Measurements from ENCODE around the gene TRAPPC4. TPM values are rescaled to one million over a fixed set of nuclear protein-coding genes. Genes with fewer than 3 reads are reported as not detected.
"Not testable (repeated sequence)": the region's sequence is repeated elsewhere in the genome, so short reads cannot be mapped to it uniquely, and the experiment has no call there.

Gene TRAPPC4
- total RNA-seq, 1 donor from 2014 or later = 61.9 TPM

- DNase-seq (ENCODE audit: low spot score) (no peak), ATAC-seq (peak; percentile 17)
- intact Hi-C loops (cut with DNase I) = no loop called here
Measured at GRCh38 chr11:119029340-119030028, 10.9 kb downstream of the TRAPPC4 start.

- DNase-seq (ENCODE audit: low spot score) (no peak), ATAC-seq (peak; percentile 2)
- intact Hi-C loops (cut with DNase I) = no loop called here
Measured at GRCh38 chr11:119030029-119030328, 11.4 kb downstream of the TRAPPC4 start.

GRCh38 chr11:119030329-119031047, 11.9 kb downstream of the TRAPPC4 start, which contains the start of gene SLC37A4:
Gene SLC37A4 (minus strand): TSS chr11:119030877.
- ATAC-seq (peak; percentile 98), DNase-seq (ENCODE audit: low spot score) (peak; percentile 98)
- intact Hi-C loops (cut with DNase I) = no loop called here

GRCh38 chr11:119031912-119032280, 13.3 kb downstream of the TRAPPC4 start:
- intact Hi-C loops (cut with DNase I) = no loop called here
- ATAC-seq (no peak), DNase-seq (ENCODE audit: low spot score) (no peak)

GRCh38 chr11:119033421-119033820, 14.9 kb downstream of the TRAPPC4 start:
- DNase-seq (ENCODE audit: low spot score); ATAC-seq; intact Hi-C loops (cut with DNase I): not testable (repeated sequence)

- intact Hi-C loops (cut with DNase I) = no loop called here
- ATAC-seq (no peak), DNase-seq (ENCODE audit: low spot score) (no peak)
Measured at GRCh38 chr11:119034813-119035212, 16.2 kb downstream of the TRAPPC4 start.

GRCh38 chr11:119038884-119039283, 20.3 kb downstream of the TRAPPC4 start:
- intact Hi-C loops (cut with DNase I) = no loop called here
- ATAC-seq = no peak
- no peak for DNase-seq (ENCODE audit: low spot score)

GRCh38 chr11:119039471-119039870, 20.9 kb downstream of the TRAPPC4 start:
- intact Hi-C loops (cut with DNase I); ATAC-seq; DNase-seq (ENCODE audit: low spot score): not testable (repeated sequence)

GRCh38 chr11:119041821-119042514, 23.4 kb downstream of the TRAPPC4 start:
- ATAC-seq = no peak
- no peak for DNase-seq (ENCODE audit: low spot score)
- intact Hi-C loops (cut with DNase I) = no loop called here

- ATAC-seq (no peak), DNase-seq (ENCODE audit: low spot score) (no peak)
- intact Hi-C loops (cut with DNase I) = no loop called here
Measured at GRCh38 chr11:119042927-119043326, 24.4 kb downstream of the TRAPPC4 start.

GRCh38 chr11:119044708-119045107, 26.1 kb downstream of the TRAPPC4 start:
- no peak for ATAC-seq
- intact Hi-C loops (cut with DNase I) = no loop called here
- no peak for DNase-seq (ENCODE audit: low spot score)

- intact Hi-C loops (cut with DNase I) = no loop called here
- ATAC-seq (no peak), DNase-seq (ENCODE audit: low spot score) (no peak)
Measured at GRCh38 chr11:119046489-119046888, 27.9 kb downstream of the TRAPPC4 start.

- DNase-seq (ENCODE audit: low spot score) (no peak), ATAC-seq (no peak)
- intact Hi-C loops (cut with DNase I) = no loop called here
Measured at GRCh38 chr11:119047205-119047604, 28.6 kb downstream of the TRAPPC4 start.

- ATAC-seq (no peak), DNase-seq (ENCODE audit: low spot score) (no peak)
- intact Hi-C loops (cut with DNase I) = no loop called here
Measured at GRCh38 chr11:119048644-119049043, 30.1 kb downstream of the TRAPPC4 start.

GRCh38 chr11:119049081-119049480, 30.5 kb downstream of the TRAPPC4 start:
- DNase-seq (ENCODE audit: low spot score) (no peak), ATAC-seq (no peak)
- intact Hi-C loops (cut with DNase I) = no loop called here

- ATAC-seq (no peak), DNase-seq (ENCODE audit: low spot score) (no peak)
- intact Hi-C loops (cut with DNase I) = no loop called here
Measured at GRCh38 chr11:119051440-119052162, 33.0 kb downstream of the TRAPPC4 start.

- DNase-seq (ENCODE audit: low spot score) = no peak
- intact Hi-C loops (cut with DNase I) = no loop called here
- ATAC-seq = no peak
Measured at GRCh38 chr11:119052163-119052814, 33.7 kb downstream of the TRAPPC4 start.

- intact Hi-C loops (cut with DNase I) = no loop called here
- no peak for ATAC-seq
- DNase-seq (ENCODE audit: low spot score) = no peak
Measured at GRCh38 chr11:119054418-119054817, 35.9 kb downstream of the TRAPPC4 start.

GRCh38 chr11:119055901-119056300, 37.3 kb downstream of the TRAPPC4 start:
- intact Hi-C loops (cut with DNase I) = no loop called here
- no peak for ATAC-seq
- DNase-seq (ENCODE audit: low spot score) = no peak

All from sciatic nerve (tissue), 2 donors.